ENCODE data around the gene EIF2B5. TPM values are rescaled to one million over a fixed set of nuclear protein-coding genes. Genes with fewer than 3 reads are reported as not detected.

Gene EIF2B5
- polyA plus RNA-seq, 12 donors = 32.5 to 47.9 (median 36.3) TPM; not detected in 1

DNA sequence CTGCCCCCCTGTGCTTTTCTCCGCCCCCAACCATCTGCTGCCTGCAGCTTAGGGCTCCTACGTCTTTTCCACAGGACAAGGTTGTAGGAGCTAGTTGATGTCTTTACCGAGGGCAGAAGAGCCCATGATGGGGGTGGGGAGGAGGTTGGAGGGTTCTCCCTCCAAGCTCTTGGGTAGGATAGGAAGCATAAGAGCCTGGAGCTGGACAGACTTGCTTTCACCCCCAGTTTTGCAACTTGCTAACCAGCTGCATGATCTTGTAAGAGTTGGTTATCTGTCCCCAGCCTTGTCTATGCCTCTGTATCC, 51.7 kb downstream of the EIF2B5 start:
- DNase-seq = no peak

DNA sequence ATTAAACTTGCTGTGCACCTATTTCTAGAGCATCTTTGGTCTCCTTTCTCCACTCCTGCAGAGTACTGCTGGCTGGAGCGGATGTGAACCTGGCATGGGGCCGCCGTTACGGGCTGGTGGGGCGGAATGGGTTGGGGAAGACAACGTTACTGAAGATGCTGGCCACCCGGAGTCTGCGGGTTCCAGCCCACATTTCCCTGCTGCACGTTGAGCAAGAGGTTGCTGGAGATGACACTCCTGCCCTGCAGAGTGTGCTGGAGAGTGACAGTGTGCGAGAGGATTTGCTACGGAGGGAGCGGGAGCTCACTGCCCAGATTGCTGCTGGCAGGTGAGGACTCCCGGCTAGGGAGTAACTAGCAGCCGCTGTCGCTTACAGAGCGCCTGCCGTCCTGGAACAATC, 52.9 kb downstream of the EIF2B5 start:
- DNase-seq = no peak

DNA sequence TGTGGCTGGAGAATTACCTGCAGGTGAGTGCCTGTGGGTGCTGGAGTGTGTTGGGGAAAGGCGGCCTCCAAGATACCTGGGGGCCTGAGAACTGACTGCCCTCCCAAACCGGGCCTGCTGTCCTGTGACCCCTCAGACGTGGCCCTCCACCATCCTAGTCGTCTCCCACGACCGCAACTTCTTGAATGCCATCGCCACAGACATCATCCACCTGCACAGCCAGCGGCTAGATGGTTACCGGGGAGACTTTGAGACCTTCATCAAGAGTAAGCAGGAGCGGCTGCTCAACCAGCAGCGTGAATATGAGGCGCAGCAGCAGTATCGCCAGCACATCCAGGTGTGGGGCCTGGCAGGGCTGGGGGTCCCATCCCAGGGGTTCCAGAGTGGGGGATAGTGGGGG, 54.3 kb downstream of the EIF2B5 start:
- DNase-seq = no peak

- no peak for DNase-seq
Observed at GRCh38 chr3:184192889-184193288, 57.7 kb downstream of the EIF2B5 start.

GRCh38 chr3:184193991-184194539, 58.9 kb downstream of the EIF2B5 start:
- no peak for DNase-seq

Other genes starting within 250 kb of the EIF2B5 start
- 10 to 100 TPM in 11 of 12 donors, not detected in 1; 17.0 to 42.6 (median 25.5) TPM for gene ABCC5, start 117.5 kb upstream of the EIF2B5 start, polyA plus RNA-seq (ENCODE audit: insufficient read length in 12 of 12)
- gene HTR3D, start 103.6 kb upstream of the EIF2B5 start, polyA plus RNA-seq (ENCODE audit: insufficient read length in 12 of 12) = not detected
- not detected for gene HTR3C, start 82.3 kb upstream of the EIF2B5 start, polyA plus RNA-seq (ENCODE audit: insufficient read length in 12 of 12)
- gene HTR3E, start 38.3 kb upstream of the EIF2B5 start, polyA plus RNA-seq (ENCODE audit: insufficient read length in 12 of 12) = under 1 TPM in 2 of 12 donors, not detected in 10; 0.09 to 0.21 TPM
- 100 to 1,000 TPM in 1 of 12 donors, 10 to 100 TPM in 10, not detected in 1; 65.3 to 104 (median 83.6) TPM for gene DVL3, start 20.0 kb downstream of the EIF2B5 start, polyA plus RNA-seq (ENCODE audit: insufficient read length in 12 of 12)
- 100 to 1,000 TPM in 11 of 12 donors, not detected in 1; 170 to 233 (median 199) TPM for gene AP2M1, start 39.5 kb downstream of the EIF2B5 start, polyA plus RNA-seq (ENCODE audit: insufficient read length in 12 of 12)
- 10 to 100 TPM in 11 of 12 donors, not detected in 1; 35.8 to 55.4 (median 43.2) TPM for gene ABCF3, start 50.8 kb downstream of the EIF2B5 start, polyA plus RNA-seq (ENCODE audit: insufficient read length in 12 of 12)
- gene VWA5B2, start 94.2 kb downstream of the EIF2B5 start, polyA plus RNA-seq (ENCODE audit: insufficient read length in 12 of 12) = 1 to 10 TPM in 1 of 12 donors, under 1 TPM in 10, not detected in 1; 0.18 to 3.1 (median 0.43) TPM
- gene ALG3, start 113.6 kb downstream of the EIF2B5 start, polyA plus RNA-seq (ENCODE audit: insufficient read length in 12 of 12) = 10 to 100 TPM in 11 of 12 donors, not detected in 1; 19.4 to 37.9 (median 22.4) TPM
- gene EEF1AKMT4, start 114.3 kb downstream of the EIF2B5 start, polyA plus RNA-seq (ENCODE audit: insufficient read length in 12 of 12) = 1 to 10 TPM in 9 of 12 donors, under 1 TPM in 1, not detected in 2; 0.84 to 2.5 (median 1.4) TPM
- gene CAMK2N2, start 126.2 kb downstream of the EIF2B5 start, polyA plus RNA-seq (ENCODE audit: insufficient read length in 12 of 12) = under 1 TPM in 4 of 12 donors, not detected in 8; 0.12 to 0.34 (median 0.15) TPM
- gene ECE2, start 140.7 kb downstream of the EIF2B5 start, polyA plus RNA-seq (ENCODE audit: insufficient read length in 12 of 12) = under 1 TPM in 1 of 12 donors, not detected in 11; 0.43 TPM
- 100 to 1,000 TPM in 11 of 12 donors, not detected in 1; 144 to 202 (median 165) TPM for gene PSMD2, start 163.9 kb downstream of the EIF2B5 start, polyA plus RNA-seq (ENCODE audit: insufficient read length in 12 of 12)
- 100 to 1,000 TPM in 11 of 12 donors, not detected in 1; 140 to 297 (median 177) TPM for gene EIF4G1, start 179.2 kb downstream of the EIF2B5 start, polyA plus RNA-seq (ENCODE audit: insufficient read length in 12 of 12)
- gene FAM131A, start 202.2 kb downstream of the EIF2B5 start, polyA plus RNA-seq (ENCODE audit: insufficient read length in 12 of 12) = 10 to 100 TPM in 6 of 12 donors, 1 to 10 TPM in 5, not detected in 1; 9.3 to 12.9 (median 10.5) TPM
- 10 to 100 TPM in 1 of 12 donors, 1 to 10 TPM in 10, not detected in 1; 1.9 to 13.6 (median 3.6) TPM for gene CLCN2, start 226.2 kb downstream of the EIF2B5 start, polyA plus RNA-seq (ENCODE audit: insufficient read length in 12 of 12)
- 10 to 100 TPM in 11 of 12 donors, not detected in 1; 35.9 to 64.8 (median 44.4) TPM for gene POLR2H, start 226.4 kb downstream of the EIF2B5 start, polyA plus RNA-seq (ENCODE audit: insufficient read length in 12 of 12)
- gene THPO, start 242.8 kb downstream of the EIF2B5 start, polyA plus RNA-seq (ENCODE audit: insufficient read length in 12 of 12) = 1 to 10 TPM in 10 of 12 donors, not detected in 2; 1.5 to 2.2 (median 2.0) TPM
- gene CHRD, start 244.7 kb downstream of the EIF2B5 start, polyA plus RNA-seq (ENCODE audit: insufficient read length in 12 of 12) = 10 to 100 TPM in 11 of 12 donors, not detected in 1; 14.6 to 38.9 (median 18.3) TPM

Measured in muscle of arm (tissue), 12 donors.